Heart right ventricle (tissue), 16 donors: ENCODE data around the gene GRM5. TPM values are rescaled to one million over a fixed set of nuclear protein-coding genes. Genes with fewer than 3 reads are reported as not detected.
A peak's percentile ranks its signal among the peaks of the same experiment; 100 is the strongest.

Experiments
- ATAC-seq, 8 donors: fragments of 200-7000 bp; cut with Tn5 transposase; one replicate each; pipeline ENCODE4 v1.9.1; 2020; ENCODE audit warnings: mild to moderate bottlenecking in 8 of 8, moderate library complexity in 8 of 8, moderate number of reproducible peaks in 1 of 8
- DNase-seq, 2 donors: peaks; one replicate each; pipeline ENCODE4 v3.0.0-alpha.2; 2020
- H3K27ac ChIP-seq, 10 donors: fragments of 200-600 bp; sonication (generic) in 2 of 10; one replicate each; pipeline versions ENCODE4 v1.5.0 to v1.8.0; 2020 to 2022; ENCODE audit warnings: mild to moderate bottlenecking in 3 of 10
- H3K27me3 ChIP-seq, 7 donors: fragments of 200-600 bp; one replicate each; pipeline ENCODE4 v1.8.0; 2021 to 2022; ENCODE audit warnings: mild to moderate bottlenecking in 2 of 7
- H3K36me3 ChIP-seq, 9 donors: fragments of 200-600 bp; sonication (generic) in 1 of 9; one replicate each; pipeline versions ENCODE4 v1.5.0 to v1.8.0; 2020 to 2022; ENCODE audit warnings: mild to moderate bottlenecking in 2 of 9
- H3K4me1 ChIP-seq, 9 donors: fragments of 200-600 bp; sonication (generic) in 1 of 9; one replicate each; pipeline versions ENCODE4 v1.5.0 to v1.8.0; 2020 to 2022; ENCODE audit warnings: mild to moderate bottlenecking in 4 of 9
- H3K4me3 ChIP-seq, 10 donors: fragments of 200-600 bp; sonication (generic) in 2 of 10; one replicate each; pipeline versions ENCODE4 v1.5.0 to v1.8.0; 2020 to 2022; ENCODE audit warnings: mild to moderate bottlenecking in 7 of 10, moderate library complexity in 2 of 10
- H3K9me3 ChIP-seq, 11 donors: fragments of 200-600 bp in 10 of 11; sonication (generic) in 2 of 11; one replicate each; pipeline versions ENCODE4 v1.5.0 to v1.8.0; 2013 to 2022; ENCODE audit warnings: mild to moderate bottlenecking in 2 of 11, control low read depth in 1 of 11, moderate library complexity in 1 of 11
- CTCF ChIP-seq, 9 donors: fragments of 200-600 bp; sonication (generic) in 2 of 9; IDR thresholded peaks; one replicate each; pipeline versions ENCODE4 v1.5.0 to v1.8.0; 2021 to 2022; ENCODE audit warnings: antibody characterized with exemption in 9 of 9, mild to moderate bottlenecking in 5 of 9, moderate library complexity in 1 of 9
- WGBS, 2 donors: extraction: QIAGEN DNeasy Blood & Tissue Kit; methylation state at CpG; one replicate each; pipeline ENCODE4 v1.1.7; 2013; ENCODE audit warnings: inconsistent platforms in 1 of 2; 5-methylcytosine and 5-hydroxymethylcytosine counted together
- intact Hi-C, 10 donors: fragments of 100-400 bp; cut with DNase I; formaldehyde crosslinking; loops; one replicate each; pipeline versions ENCODE4 v1.11.1 to v1.14.2; 2022
- polyA plus RNA-seq, 2 donors: library from polyadenylated mRNA; stranded (reverse); fragments of 200-250 nt; gene quantifications; one replicate each; pipeline ENCODE4 v1.2.3, GENCODE V29; 2013
- total RNA-seq, 10 donors: library from RNA; stranded (reverse); fragmentation: NEBNext Ultra II Directional in 3 of 10; extraction: Animal tissue kit (Norgen Biotek cat#: 25700) in 3 of 10; gene quantifications; one replicate each; pipeline versions ENCODE4 v1.2.1 to v1.2.4, GENCODE V29; 2021 to 2023
- donor health status: Arrhythmogenic right ventricular cardiomyopathy.
- donor health status: ischemic (EF 13 %, LVEDD 7.1; RV severe dilation, severe dysfunction).
- donor health status: healthy with polysubstance abuse.
- donor health status: DM: no; HTN: yes; CAD: no.
- donor health status: DM: no; HTN: no; CAD: no.
- donor health status: ischemic (EF 25% LVEDD 6.9; RV normal size, moderate dysfunction).
- donor health status: ischemic (EF 25% LVEDD 5.7; RV mildly dilated, moderate dysfunction).
- donor health status: healthy.
- donor health status: DM: yes; HTN: yes; CAD: no.
- donor health status: Ischemic cardiomyopathy.
- donor health status: ischemic (EF 35%, LVEDD 5.7; RV mildly dilated, moderate dysfunction).
- donor health status: nonischemic (EF 11% LVEDD 7.7; RV severe dilation, severe dysfunction).
- donor health status: DM: yes; HTN: yes; CAD: no.
- donor health status: PGD.
- donor health status: ischemic (EF 29% LVEDD 5.4; RV normal size, mild dysfunction).
- donor health status: nonischemic (EF 23%, LVEDD 6.1; RV moderate dilation, normal function).

GRM5 gene
- total and polyA plus RNA-seq, 12 donors = 0.01 to 0.09 (median 0.04) TPM; not detected in 8

GRCh38 chr11:88491674-88492073 is 574.1 kb downstream of the GRM5 start:
- Histone ChIP-seq H3K27me3 (no peaks in the 10 kb centered on the region), H3K9me3 (peaks cover 0 to 6% (median 0%) of the 10 kb centered on the region in 11 donors), H3K4me1 (no peaks in the 10 kb centered on the region), H3K4me3 (no peak overlapping the region), H3K27ac (no peak overlapping the region), H3K36me3 (no peaks in the 10 kb centered on the region)
- intact Hi-C loops = no loop called here
- ATAC-seq (no peak), DNase-seq (no peak)
- TF ChIP-seq CTCF (IDR thresholded peaks at IDR 0.05) = no peak

- no peak overlapping the region for H3K27ac ChIP-seq
- no peak for TF ChIP-seq CTCF (IDR thresholded peaks at IDR 0.05)
- no peak overlapping the region for H3K4me3 ChIP-seq
- DNase-seq (no peak), ATAC-seq (no peak)
- 82% methylated on average over 2 of the region's 2 CpGs for WGBS, 2 donors
- intact Hi-C loops = no loop called here
- no peaks in the 10 kb centered on the region for H3K36me3 ChIP-seq
- no peaks in the 10 kb centered on the region for H3K4me1 ChIP-seq
- H3K27me3 ChIP-seq = no peaks in the 10 kb centered on the region
- H3K9me3 ChIP-seq = peaks cover 0 to 6% (median 0%) of the 10 kb centered on the region in 11 donors
Observed at GRCh38 chr11:88489030-88489429, 576.8 kb downstream of the GRM5 start.

GRCh38 chr11:88487646-88488045 is 578.1 kb downstream of the GRM5 start:
- no peak for TF ChIP-seq CTCF (IDR thresholded peaks at IDR 0.05)
- no peak for ATAC-seq
- DNase-seq = no peak
- Histone ChIP-seq H3K36me3 (no peaks in the 10 kb centered on the region), H3K4me1 (no peaks in the 10 kb centered on the region), H3K9me3 (peaks cover 0 to 6% (median 0%) of the 10 kb centered on the region in 11 donors), H3K27me3 (no peaks in the 10 kb centered on the region), H3K4me3 (no peak overlapping the region), H3K27ac (no peak overlapping the region)
- WGBS, 2 donors = 84 to 85% methylated on average over 1 of the region's 1 CpG
- intact Hi-C loops = no loop called here

- Histone ChIP-seq H3K27me3 (no peaks in the 10 kb centered on the region), H3K9me3 (no peaks in the 10 kb centered on the region), H3K27ac (no peak overlapping the region), H3K4me3 (no peak overlapping the region), H3K36me3 (no peaks in the 10 kb centered on the region), H3K4me1 (no peaks in the 10 kb centered on the region)
- peak; percentile 14 to 76 (median 51) for TF ChIP-seq CTCF (IDR thresholded peaks at IDR 0.05)
- DNase-seq (no peak), ATAC-seq (peak in 2 of 8 donors; percentile 38 to 63)
- intact Hi-C loops = no loop called here
- 71 to 86% methylated on average over 6 of the region's 6 CpGs for WGBS, 2 donors
Observed at GRCh38 chr11:88484873-88485621, 580.7 kb downstream of the GRM5 start.
